GM12892 (cell line): Measurements from ENCODE around the gene TENM4.
"Not testable (repeated sequence)": the region's sequence is repeated elsewhere in the genome, so short reads cannot be mapped to it uniquely, and the experiment has no call there.

Experiments
- POLR2AphosphoS5 ChIP-seq: IDR thresholded peaks from 2 replicates; pipeline ENCODE4 v1.6.1; 2011; ENCODE audit warnings: low read depth, low read length, control low read depth
- TAF1 ChIP-seq: IDR thresholded peaks from 2 replicates; pipeline ENCODE4 v1.6.1; 2011; ENCODE audit warnings: low read depth, mild to moderate bottlenecking, control low read depth, low read length, borderline replicate concordance

DNA sequence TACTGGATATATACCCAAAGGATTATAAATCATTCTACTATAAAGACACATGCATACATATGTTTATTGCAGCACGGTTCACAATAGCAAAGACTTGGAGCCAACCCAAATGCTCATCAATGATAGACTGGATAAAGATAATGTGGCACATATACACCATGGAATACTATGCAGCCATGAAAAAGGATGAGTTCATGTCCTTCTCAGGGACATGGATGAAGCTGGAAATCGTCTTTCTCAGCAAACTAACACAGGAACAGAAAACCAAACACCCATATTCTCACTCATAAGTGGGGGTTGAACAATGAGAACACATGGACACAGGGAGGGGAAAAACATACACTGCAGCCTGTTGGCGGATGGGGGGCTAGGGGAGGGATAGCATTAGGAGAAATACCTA, 463.0 kb downstream of the TENM4 start:
- not testable (repeated sequence) for TF ChIP-seq TAF1, POLR2AphosphoS5
